Measurements from ENCODE around the gene CDK6. TPM values are rescaled to one million over a fixed set of nuclear protein-coding genes. Genes with fewer than 3 reads are reported as not detected.

Gene CDK6
- total and polyA plus RNA-seq, 4 donors, result 3.3 to 35.0 (median 12.0) TPM

GRCh38 chr7:92811158-92811557, 25.2 kb downstream of the CDK6 start:
- H3K4me1 ChIP-seq (ENCODE audit: control insufficient read depth in 4 of 4, insufficient read depth in 4 of 4, low read length in 3 of 4), result peaks cover 8 to 16% (median 14%) of the 10 kb centered on the region in 4 donors
- no peak for DNase-seq (ENCODE audit: low spot score)
- H3K36me3 ChIP-seq (ENCODE audit: control insufficient read depth in 4 of 4, insufficient read depth in 3 of 4, low read depth in 1 of 4, low read length in 3 of 4), result no peaks in the 10 kb centered on the region
- no peak overlapping the region for H3K4me3 ChIP-seq (ENCODE audit: low read depth in 1 of 3, low read length in 3 of 3)
- WGBS, result 93% methylated on average over 6 of the region's 6 CpGs
- TF ChIP-seq CTCF (IDR thresholded peaks at IDR 0.05; ENCODE audit: low read depth, low read length, missing input control), result no peak
- TF ChIP-seq GABPA (IDR thresholded peaks at IDR 0.05 in 1 of 2, conservative IDR thresholded peaks at IDR 0.05 in 1 of 2), result no peak
- TF ChIP-seq SP1 (IDR thresholded peaks at IDR 0.05), result no peak
- no peak for TF ChIP-seq RAD21 (IDR thresholded peaks at IDR 0.05)
- TF ChIP-seq ATF3 (IDR thresholded peaks at IDR 0.05), result no peak
- TF ChIP-seq MAX (IDR thresholded peaks at IDR 0.05), result no peak
- no peak for TF ChIP-seq FOXA1 (IDR thresholded peaks at IDR 0.05)
- no peak for TF ChIP-seq FOXA2 (IDR thresholded peaks at IDR 0.05)
- no peak for TF ChIP-seq YY1 (IDR thresholded peaks at IDR 0.05)
- no peak for TF ChIP-seq NR2F2 (IDR thresholded peaks at IDR 0.05)
- no peak for TF ChIP-seq TAF1 (conservative IDR thresholded peaks at IDR 0.05)
- TF ChIP-seq HNF4G (IDR thresholded peaks at IDR 0.05), result no peak
- TF ChIP-seq ZBTB33 (IDR thresholded peaks at IDR 0.05), result no peak
- no peak for TF ChIP-seq REST (IDR thresholded peaks at IDR 0.05)
- no peak for TF ChIP-seq EGR1 (IDR thresholded peaks at IDR 0.05; ENCODE audit: low read depth in 2 of 2)
- TF ChIP-seq RXRA (IDR thresholded peaks at IDR 0.05), result no peak
- TF ChIP-seq HNF4A (conservative IDR thresholded peaks at IDR 0.05), result no peak
- no peak for TF ChIP-seq JUND (IDR thresholded peaks at IDR 0.05)
- no peak overlapping the region for H3K27ac ChIP-seq (ENCODE audit: low read depth in 1 of 2, low read length in 2 of 2)
- H3K9me3 ChIP-seq (ENCODE audit: control insufficient read depth in 4 of 4, low read length in 3 of 4), result peaks cover 0 to 1% (median 0%) of the 10 kb centered on the region in 4 donors
- H3K9ac ChIP-seq (ENCODE audit: low read depth in 1 of 2, low read length in 2 of 2), result no peak overlapping the region
- H3K27me3 ChIP-seq (ENCODE audit: control insufficient read depth in 4 of 4, insufficient read depth in 4 of 4, low read length in 3 of 4), result no peaks in the 10 kb centered on the region

Measured in liver (tissue), 9 donors.